ENCODE measurements around the gene C15orf62. TPM values are rescaled to one million over a fixed set of nuclear protein-coding genes. Genes with fewer than 3 reads are reported as not detected.

The C15orf62 gene
- total RNA-seq, 1 donor: 0.18 TPM

DNA sequence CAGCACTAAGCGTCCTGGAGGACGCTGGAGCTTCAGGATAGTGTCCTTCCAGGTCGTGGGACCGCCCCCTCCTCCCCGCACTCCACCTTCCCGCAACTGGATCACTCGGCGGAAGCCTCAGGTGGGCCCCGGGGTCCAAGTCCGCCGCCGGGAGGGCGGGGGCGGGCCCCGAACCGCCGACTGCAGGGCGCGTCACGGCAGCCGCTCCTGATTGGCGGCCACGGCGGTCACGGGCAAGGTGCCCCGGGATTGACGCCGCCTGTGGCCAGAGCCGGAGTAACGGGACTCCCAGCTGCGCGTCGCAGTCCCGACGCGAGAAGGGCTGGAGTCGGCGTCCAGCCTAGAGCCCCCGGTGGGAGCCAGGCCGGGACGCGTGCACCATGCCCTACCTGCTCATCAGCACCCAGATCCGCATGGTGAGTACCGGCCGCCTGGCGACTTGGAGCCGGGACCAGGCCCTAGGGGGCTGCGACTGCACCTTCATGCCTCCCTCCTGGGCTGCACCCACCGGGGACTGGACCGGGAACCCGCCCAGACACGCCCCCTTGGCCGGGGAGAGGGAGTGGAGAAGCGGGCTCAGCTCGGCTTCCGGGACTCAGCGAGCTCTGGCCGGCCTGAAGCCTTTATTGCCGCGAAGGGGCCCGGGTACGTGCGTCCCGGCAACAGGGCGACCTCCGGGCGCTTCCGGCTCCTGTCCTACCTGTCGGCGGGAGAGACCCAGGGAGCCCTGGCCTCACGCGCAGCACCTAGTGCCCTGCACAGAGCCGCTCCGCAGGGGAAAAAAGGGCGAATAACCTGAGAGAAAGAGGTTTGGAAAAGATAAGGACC, 5.8 kb upstream of the C15orf62 start, which contains the start of gene GCHFR:
Gene GCHFR (plus strand): TSS at position 268 of the 828 bp plus-strand sequence. CDS start 113 bp downstream, at position 381.
- DNase-seq (ENCODE audit: low read depth): peak; percentile 39
- peak within 1 kb of the TSS; percentile 61 for H3K4me3 ChIP-seq (ENCODE audit: low read depth, low read length)
- TF ChIP-seq, protein P1, sequence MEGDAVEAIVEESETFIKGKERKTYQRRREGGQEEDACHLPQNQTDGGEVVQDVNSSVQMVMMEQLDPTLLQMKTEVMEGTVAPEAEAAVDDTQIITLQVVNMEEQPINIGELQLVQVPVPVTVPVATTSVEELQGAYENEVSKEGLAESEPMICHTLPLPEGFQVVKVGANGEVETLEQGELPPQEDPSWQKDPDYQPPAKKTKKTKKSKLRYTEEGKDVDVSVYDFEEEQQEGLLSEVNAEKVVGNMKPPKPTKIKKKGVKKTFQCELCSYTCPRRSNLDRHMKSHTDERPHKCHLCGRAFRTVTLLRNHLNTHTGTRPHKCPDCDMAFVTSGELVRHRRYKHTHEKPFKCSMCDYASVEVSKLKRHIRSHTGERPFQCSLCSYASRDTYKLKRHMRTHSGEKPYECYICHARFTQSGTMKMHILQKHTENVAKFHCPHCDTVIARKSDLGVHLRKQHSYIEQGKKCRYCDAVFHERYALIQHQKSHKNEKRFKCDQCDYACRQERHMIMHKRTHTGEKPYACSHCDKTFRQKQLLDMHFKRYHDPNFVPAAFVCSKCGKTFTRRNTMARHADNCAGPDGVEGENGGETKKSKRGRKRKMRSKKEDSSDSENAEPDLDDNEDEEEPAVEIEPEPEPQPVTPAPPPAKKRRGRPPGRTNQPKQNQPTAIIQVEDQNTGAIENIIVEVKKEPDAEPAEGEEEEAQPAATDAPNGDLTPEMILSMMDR (IDR thresholded peaks at IDR 0.05; ENCODE audit: insufficient read depth, low read length): peak; percentile 22

DNA sequence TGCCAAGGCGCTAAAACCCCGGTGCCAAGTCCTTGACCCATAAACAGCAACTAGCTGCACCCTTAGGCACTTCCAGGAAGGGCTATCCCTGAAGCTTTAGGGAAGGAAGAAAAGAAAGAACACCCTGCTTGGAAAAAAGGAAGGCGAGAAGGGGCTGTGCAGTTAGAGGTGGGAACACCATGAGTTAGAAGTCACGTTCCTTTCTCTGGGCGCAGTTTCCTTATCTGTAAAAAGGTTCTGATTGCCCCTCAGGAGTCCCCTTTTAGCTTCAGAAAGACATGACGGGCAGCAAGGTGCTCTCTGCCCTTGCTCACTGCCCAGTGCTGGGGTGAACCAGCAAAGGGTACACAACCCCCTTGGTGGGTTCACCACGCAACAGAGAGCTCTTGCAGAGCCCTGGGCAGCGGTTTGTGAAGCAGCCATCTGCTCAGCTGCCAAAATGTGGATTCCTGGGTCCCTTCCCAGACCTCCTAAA, 5.1 kb upstream of the C15orf62 start:
- H3K4me3 ChIP-seq (ENCODE audit: low read depth, low read length): peak overlapping the region; percentile 61
- DNase-seq (ENCODE audit: low read depth): peak; percentile 32

DNA sequence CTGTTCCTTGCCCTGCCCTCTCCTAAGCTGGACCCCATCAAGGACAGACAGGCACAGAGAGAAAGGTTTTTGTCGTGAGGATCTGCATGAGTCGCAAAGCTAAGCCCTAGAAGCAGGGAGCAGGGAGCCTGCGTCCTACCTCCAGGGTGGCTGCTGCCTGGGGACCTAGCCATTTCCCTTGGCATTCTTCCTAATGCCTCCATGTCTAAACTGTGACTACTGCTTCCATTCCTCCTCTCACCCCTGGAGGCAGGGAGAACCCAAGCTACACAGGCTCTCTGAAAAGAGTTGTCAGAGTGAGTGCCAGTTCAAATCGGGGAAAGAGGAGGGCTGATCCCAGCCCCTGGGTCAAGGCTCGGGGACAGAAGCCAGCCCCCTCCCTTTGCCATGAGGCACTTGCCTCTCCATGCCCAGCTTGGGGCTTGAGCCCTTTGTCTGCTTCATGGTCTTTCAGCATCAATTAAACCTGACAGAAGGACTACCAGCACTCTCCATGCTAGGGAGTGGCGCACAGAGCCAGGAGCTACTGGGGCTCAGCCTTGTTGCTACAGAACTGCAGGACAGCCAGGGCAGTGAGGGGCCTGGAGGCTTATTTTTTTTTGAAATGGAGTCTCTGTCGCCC, 3.5 kb upstream of the C15orf62 start:
- H3K4me3 ChIP-seq (ENCODE audit: low read depth, low read length): no peak overlapping the region
- DNase-seq (ENCODE audit: low read depth): no peak
- TF ChIP-seq, protein P1 (IDR thresholded peaks at IDR 0.05; ENCODE audit: insufficient read depth, low read length): no peak

More for the DNA sequence above, 5.1 kb upstream of the C15orf62 start:
- TF ChIP-seq, protein P1 (IDR thresholded peaks at IDR 0.05; ENCODE audit: insufficient read depth, low read length): no peak

DNA sequence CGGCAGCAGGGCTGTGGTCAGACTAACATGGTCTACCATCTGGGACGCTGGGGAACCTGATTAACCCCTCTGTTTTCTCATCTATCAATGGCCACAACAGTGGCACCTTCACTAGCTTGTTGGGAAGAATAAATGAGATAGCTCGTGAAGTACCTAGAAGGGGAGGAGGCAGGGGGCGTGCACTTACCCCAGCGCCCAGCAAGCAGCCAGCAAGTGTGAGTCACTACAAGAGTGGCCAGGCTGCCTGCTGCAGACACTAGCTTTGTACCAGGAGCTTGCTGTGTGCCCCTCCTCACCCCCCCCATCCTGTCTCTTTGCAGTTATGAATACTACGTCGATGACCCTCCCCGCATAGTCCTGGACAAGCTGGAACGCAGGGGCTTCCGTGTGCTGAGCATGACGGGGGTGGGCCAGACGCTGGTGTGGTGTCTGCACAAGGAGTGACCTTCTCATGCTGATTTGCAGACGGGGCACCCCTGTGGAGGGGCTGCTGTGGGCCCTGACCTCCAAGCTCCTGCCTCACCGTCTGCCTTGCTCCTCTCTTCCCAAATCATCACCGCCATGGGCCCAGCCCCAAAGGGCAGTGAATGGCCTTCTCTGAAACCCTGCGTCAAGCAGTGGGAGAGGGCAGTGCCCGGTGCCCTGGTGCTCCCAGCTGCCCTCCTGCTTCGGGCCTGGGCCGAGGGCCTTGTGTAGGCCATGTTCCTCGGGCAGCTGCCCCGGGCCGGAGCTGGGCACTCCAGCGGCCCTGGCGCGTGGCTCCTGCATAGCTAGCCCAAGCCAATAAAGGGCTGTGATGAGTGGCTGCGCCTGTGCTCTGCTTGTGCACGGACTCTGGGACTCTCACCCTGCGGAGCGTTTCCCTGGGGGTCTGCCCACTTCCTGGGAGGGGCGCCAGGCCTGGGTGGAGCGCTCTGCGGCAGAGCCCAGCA, 2.6 kb upstream of the C15orf62 start:
- no peak overlapping the region for H3K4me3 ChIP-seq (ENCODE audit: low read depth, low read length)
- DNase-seq (ENCODE audit: low read depth): peak; percentile 26
- TF ChIP-seq, protein P1 (IDR thresholded peaks at IDR 0.05; ENCODE audit: insufficient read depth, low read length): no peak

DNA sequence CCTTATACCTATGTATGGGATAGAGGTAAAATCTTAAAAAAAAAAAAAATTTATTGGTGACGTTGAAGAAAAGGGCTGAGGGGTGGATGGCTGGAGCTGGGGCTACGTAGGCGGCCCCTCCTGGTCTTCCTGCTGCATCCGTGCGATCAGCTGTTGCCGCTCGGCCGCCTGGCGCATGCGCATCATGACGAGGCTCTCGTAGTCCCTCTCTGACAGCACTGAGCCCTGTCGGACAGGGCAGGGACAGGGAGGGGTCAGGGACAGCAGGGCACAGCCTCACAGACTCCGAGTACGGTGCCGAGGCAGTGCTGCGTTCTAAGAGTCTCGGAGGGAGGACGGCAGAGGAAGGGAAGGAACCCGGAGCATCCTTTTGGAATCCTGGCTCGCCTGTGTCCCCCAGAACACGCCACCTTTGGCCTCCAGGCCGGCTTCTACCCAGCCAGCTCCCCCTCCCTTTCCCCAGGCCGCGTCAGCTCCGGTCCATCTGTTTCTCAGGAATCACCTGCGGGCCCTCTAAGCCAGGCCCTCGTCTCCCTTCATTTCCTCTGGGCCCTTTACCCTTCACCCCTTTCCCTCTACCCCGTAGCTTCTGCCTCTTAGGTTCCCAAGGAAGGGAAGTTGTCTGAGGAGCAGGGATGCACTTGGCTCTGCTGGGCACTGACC, 1.8 kb upstream of the C15orf62 start:
- DNase-seq (ENCODE audit: low read depth): no peak
- no peak overlapping the region for H3K4me3 ChIP-seq (ENCODE audit: low read depth, low read length)
- TF ChIP-seq, protein P1 (IDR thresholded peaks at IDR 0.05; ENCODE audit: insufficient read depth, low read length): no peak

Measured in fibroblast of the aortic adventitia (primary cell).